Neural cell (in vitro differentiated cells): ENCODE data around the gene SYT1. TPM values are rescaled to one million over a fixed set of nuclear protein-coding genes. Genes with fewer than 3 reads are reported as not detected.

Experiments
- H2AFZ ChIP-seq: fragments of 200-600, 300-800 bp; sonication (generic), shearing (Covaris generic); 2 replicates; pipeline ENCODE4 v1.6.0; 2014; ENCODE audit warnings: low read depth, mild to moderate bottlenecking, antibody characterized with exemption, low read length, moderate library complexity
- H3F3A ChIP-seq: fragments of 200-600 bp; shearing (Covaris generic); 2 replicates; pipeline ENCODE4 v1.6.1; 2016; ENCODE audit warnings: mild to moderate bottlenecking, moderate library complexity, mixed read lengths, antibody characterized with exemption, low read length; ENCODE audit not compliant: insufficient read depth, poor library complexity, severe bottlenecking
- H3K27ac ChIP-seq: fragments of 200-600, 300-800 bp; sonication (generic), shearing (Covaris generic); 2 replicates; pipeline ENCODE4 v1.5.1; 2014; ENCODE audit warnings: mild to moderate bottlenecking, low read length, moderate library complexity
- H3K27me3 ChIP-seq: fragments of 300-800, 200-600 bp; sonication (generic), shearing (Covaris generic); 2 replicates; pipeline ENCODE4 v1.6.0; 2014; ENCODE audit warnings: mild to moderate bottlenecking, low read depth, low read length, moderate library complexity; ENCODE audit not compliant: insufficient read depth
- H3K36me3 ChIP-seq: fragments of 300-800, 200-600 bp; sonication (generic), shearing (Covaris generic); 2 replicates; pipeline ENCODE4 v1.5.1; 2014; ENCODE audit warnings: mild to moderate bottlenecking, antibody characterized with exemption, low read length, moderate library complexity; ENCODE audit not compliant: insufficient read depth
- H3K4me2 ChIP-seq: fragments of 300-800, 200-600 bp; sonication (generic), shearing (Covaris generic); 2 replicates; pipeline ENCODE4 v1.6.0; 2014; ENCODE audit warnings: mild to moderate bottlenecking, low read length
- H3K4me3 ChIP-seq: fragments of 300-800, 200-600 bp; sonication (generic), shearing (Covaris generic); 2 replicates; pipeline ENCODE4 v1.5.1; 2014; ENCODE audit warnings: mild to moderate bottlenecking, low read length, moderate library complexity
- H3K79me2 ChIP-seq: fragments of 200-600 bp; shearing (Covaris generic); replicated peaks from 2 replicates; pipeline ENCODE4 v1.6.0; 2014; ENCODE audit warnings: mild to moderate bottlenecking, low read length, moderate library complexity; ENCODE audit not compliant: insufficient read depth
- H3K9ac ChIP-seq: fragments of 300-800, 200-600 bp; sonication (generic), shearing (Covaris generic); 2 replicates; pipeline ENCODE4 v1.6.1; 2016; ENCODE audit warnings: mild to moderate bottlenecking, low read length, mixed read lengths
- H3K9me2 ChIP-seq: fragments of 200-600 bp; shearing (Covaris generic); 2 replicates; pipeline ENCODE4 v1.6.1; 2016; ENCODE audit warnings: mild to moderate bottlenecking, low read length, mixed read lengths; ENCODE audit not compliant: insufficient read depth
- H3K9me3 ChIP-seq: fragments of 200-600, 300-800 bp; sonication (generic), shearing (Covaris generic); 2 replicates; pipeline ENCODE4 v1.6.1; 2016; ENCODE audit warnings: mild to moderate bottlenecking, mixed run types, low read length, moderate library complexity, mixed read lengths
- H4K20me1 ChIP-seq: fragments of 200-600 bp; shearing (Covaris generic); 2 replicates; pipeline ENCODE4 v1.6.1; 2016; ENCODE audit warnings: mild to moderate bottlenecking, mixed run types; ENCODE audit not compliant: insufficient read depth
- CTCF ChIP-seq: fragments of 450-650 bp; IDR thresholded peaks from 2 replicates; pipeline ENCODE4 v1.5.1; 2014; ENCODE audit warnings: antibody characterized with exemption, mild to moderate bottlenecking, moderate library complexity; ENCODE audit not compliant: poor library complexity, severe bottlenecking
- EP300 ChIP-seq: fragments of 450-650 bp; conservative IDR thresholded peaks from 2 replicates; pipeline ENCODE4 v1.6.1; 2014; ENCODE audit warnings: antibody characterized with exemption, mild to moderate bottlenecking, moderate library complexity; ENCODE audit not compliant: poor library complexity, severe bottlenecking
- EZH2 ChIP-seq: fragments of 200-600, 300-800 bp; shearing (Covaris generic), sonication (generic); IDR thresholded peaks from 2 replicates; pipeline ENCODE4 v1.6.1; 2014; ENCODE audit warnings: antibody characterized with exemption, low read length, borderline replicate concordance, mild to moderate bottlenecking; ENCODE audit not compliant: insufficient read depth, poor library complexity, severe bottlenecking
- MXI1 ChIP-seq: fragments of 450-650 bp; conservative IDR thresholded peaks from 2 replicates; pipeline ENCODE4 v1.6.1; 2014; ENCODE audit warnings: antibody characterized with exemption, mild to moderate bottlenecking; ENCODE audit not compliant: poor library complexity, severe bottlenecking
- POLR2AphosphoS5 ChIP-seq: IDR thresholded peaks from 2 replicates; pipeline ENCODE4 v1.6.1; 2012
- RAD21 ChIP-seq: fragments of 450-650 bp; conservative IDR thresholded peaks from 2 replicates; pipeline ENCODE4 v1.6.1; 2014; ENCODE audit warnings: antibody characterized with exemption, mild to moderate bottlenecking, moderate library complexity
- REST ChIP-seq: IDR thresholded peaks from 2 replicates; pipeline ENCODE4 v1.6.1; 2012; ENCODE audit warnings: borderline replicate concordance
- SMC3 ChIP-seq: fragments of 450-650 bp; conservative IDR thresholded peaks from 2 replicates; pipeline ENCODE4 v1.6.1; 2014; ENCODE audit warnings: antibody characterized with exemption, mild to moderate bottlenecking, moderate library complexity; ENCODE audit not compliant: poor library complexity
- TAF1 ChIP-seq: IDR thresholded peaks from 2 replicates; pipeline ENCODE4 v1.6.1; 2012; ENCODE audit warnings: low read depth
- polyA plus RNA-seq: library from polyadenylated mRNA; depleted of rRNA; stranded (reverse); fragments of >200 nt; gene quantifications from 2 replicates; pipeline ENCODE4 v1.2.3, GENCODE V29; 2014

Gene SYT1
- polyA plus RNA-seq, 1 donor from 2014 or later, result 103 TPM

- Histone ChIP-seq H3K27me3 (no peaks in the 10 kb centered on the region), H3K27ac (no peak overlapping the region), H2AFZ (no peak overlapping the region), H3K4me3 (no peak overlapping the region), H3K4me2 (no peak overlapping the region), H4K20me1 (no peaks in the 10 kb centered on the region), H3K9me2 (no peaks in the 10 kb centered on the region), H3F3A (no peaks in the 10 kb centered on the region), H3K9me3 (no peaks in the 10 kb centered on the region), H3K36me3 (no peaks in the 10 kb centered on the region), H3K79me2 (no peaks in the 10 kb centered on the region), H3K9ac (no peak overlapping the region)
- TF ChIP-seq CTCF, result no peak
- no peak for TF ChIP-seq REST
- TF ChIP-seq EZH2, result no peak
- no peak for TF ChIP-seq EP300
- no peak for TF ChIP-seq SMC3
- TF ChIP-seq POLR2AphosphoS5, result no peak
- TF ChIP-seq RAD21, result no peak
- no peak for TF ChIP-seq MXI1
- no peak for TF ChIP-seq TAF1
These were observed 105.5 kb downstream of the SYT1 start for GRCh38 chr12:78970041-78970440.

- no peak overlapping the region for H2AFZ ChIP-seq
- H3K36me3 ChIP-seq, result peaks cover 3% of the 10 kb centered on the region
- H4K20me1 ChIP-seq, result no peaks in the 10 kb centered on the region
- no peak overlapping the region for H3K9ac ChIP-seq
- no peak for TF ChIP-seq EP300
- no peak for TF ChIP-seq MXI1
- no peak for TF ChIP-seq REST
- TF ChIP-seq EZH2, result no peak
- TF ChIP-seq SMC3, result no peak
- no peak for TF ChIP-seq POLR2AphosphoS5
- no peak for TF ChIP-seq TAF1
- no peak for TF ChIP-seq CTCF
- TF ChIP-seq RAD21, result no peak
- H3K4me3 ChIP-seq, result no peak overlapping the region
- H3K4me2 ChIP-seq, result no peak overlapping the region
- no peak overlapping the region for H3K27ac ChIP-seq
- H3F3A ChIP-seq, result no peaks in the 10 kb centered on the region
- H3K9me3 ChIP-seq, result no peaks in the 10 kb centered on the region
- no peaks in the 10 kb centered on the region for H3K27me3 ChIP-seq
- no peaks in the 10 kb centered on the region for H3K79me2 ChIP-seq
- no peaks in the 10 kb centered on the region for H3K9me2 ChIP-seq
These were observed 112.8 kb downstream of the SYT1 start for GRCh38 chr12:78977304-78977867.
